22Rv1 (cell line): ENCODE results near the gene MPHOSPH6.

Experiments
- ZFX ChIP-seq: fragments of 450-650 bp; IDR thresholded peaks from 2 replicates; pipeline ENCODE4 v1.6.1; 2017; ENCODE audit warnings: antibody characterized with exemption, borderline replicate concordance
- TF ChIP-seq, protein P1 (sequence below): fragments of 450-650 bp; IDR thresholded peaks from 2 replicates; pipeline ENCODE4 v1.5.1; 2017; ENCODE audit warnings: mild to moderate bottlenecking

- TF ChIP-seq, protein P1, sequence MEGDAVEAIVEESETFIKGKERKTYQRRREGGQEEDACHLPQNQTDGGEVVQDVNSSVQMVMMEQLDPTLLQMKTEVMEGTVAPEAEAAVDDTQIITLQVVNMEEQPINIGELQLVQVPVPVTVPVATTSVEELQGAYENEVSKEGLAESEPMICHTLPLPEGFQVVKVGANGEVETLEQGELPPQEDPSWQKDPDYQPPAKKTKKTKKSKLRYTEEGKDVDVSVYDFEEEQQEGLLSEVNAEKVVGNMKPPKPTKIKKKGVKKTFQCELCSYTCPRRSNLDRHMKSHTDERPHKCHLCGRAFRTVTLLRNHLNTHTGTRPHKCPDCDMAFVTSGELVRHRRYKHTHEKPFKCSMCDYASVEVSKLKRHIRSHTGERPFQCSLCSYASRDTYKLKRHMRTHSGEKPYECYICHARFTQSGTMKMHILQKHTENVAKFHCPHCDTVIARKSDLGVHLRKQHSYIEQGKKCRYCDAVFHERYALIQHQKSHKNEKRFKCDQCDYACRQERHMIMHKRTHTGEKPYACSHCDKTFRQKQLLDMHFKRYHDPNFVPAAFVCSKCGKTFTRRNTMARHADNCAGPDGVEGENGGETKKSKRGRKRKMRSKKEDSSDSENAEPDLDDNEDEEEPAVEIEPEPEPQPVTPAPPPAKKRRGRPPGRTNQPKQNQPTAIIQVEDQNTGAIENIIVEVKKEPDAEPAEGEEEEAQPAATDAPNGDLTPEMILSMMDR: no peak
- TF ChIP-seq ZFX: no peak
Observed at GRCh38 chr16:82160226-82160625, 9.8 kb downstream of the MPHOSPH6 start.
